DMS 273 treated with DMSO at 0.1 percent for 48 hours (cell line): ENCODE results near the gene CENPK.
A peak's percentile ranks its signal among the peaks of the same experiment; 100 is the strongest.
"Not testable (repeated sequence)": the region's sequence is repeated elsewhere in the genome, so short reads cannot be mapped to it uniquely, and the experiment has no call there.

ENCODE experiments used
- DNase-seq: peaks from one replicate; lab custom pipeline; 2025; lab: John Stamatoyannopoulos, UW

CENPK gene

DNA sequence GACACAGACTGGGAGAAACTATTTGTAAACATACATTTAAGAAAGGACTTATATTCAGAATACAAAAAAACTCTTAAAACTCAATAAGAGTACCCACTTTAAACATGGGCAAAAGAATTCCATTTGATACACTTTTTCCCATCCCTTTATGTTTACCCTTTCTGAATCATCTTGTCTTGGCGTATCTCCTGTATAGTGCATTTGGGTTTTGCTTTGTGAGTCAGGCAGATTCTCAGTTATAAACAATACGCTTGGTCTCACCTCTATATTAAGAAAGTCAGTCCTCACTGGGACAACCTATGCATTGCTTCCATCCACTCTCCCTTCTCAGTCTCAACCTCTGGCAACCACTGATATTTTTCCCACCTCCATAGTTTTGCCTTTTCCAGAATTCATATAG, 54.0 kb downstream of the CENPK start:
- DNase-seq, result no peak

DNA sequence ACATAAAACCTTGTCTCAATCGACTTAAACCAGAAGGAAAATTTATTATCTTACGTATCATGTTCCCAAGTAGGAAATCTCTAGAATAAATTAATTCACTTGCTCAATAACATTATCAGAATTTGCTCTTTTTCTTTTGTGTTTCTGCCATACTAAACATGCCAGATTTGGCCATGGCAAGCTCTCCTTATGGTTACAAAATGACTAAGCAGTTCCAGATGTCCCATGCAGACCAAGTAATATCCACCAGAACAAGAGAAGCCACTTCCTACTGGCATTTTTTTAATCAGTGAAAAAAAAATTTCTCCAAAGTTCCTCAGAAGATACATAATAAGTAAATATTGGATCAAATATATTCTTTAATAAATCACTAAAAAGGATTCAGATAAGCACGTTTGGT, 56.0 kb downstream of the CENPK start:
- peak; percentile 11 for DNase-seq

DNA sequence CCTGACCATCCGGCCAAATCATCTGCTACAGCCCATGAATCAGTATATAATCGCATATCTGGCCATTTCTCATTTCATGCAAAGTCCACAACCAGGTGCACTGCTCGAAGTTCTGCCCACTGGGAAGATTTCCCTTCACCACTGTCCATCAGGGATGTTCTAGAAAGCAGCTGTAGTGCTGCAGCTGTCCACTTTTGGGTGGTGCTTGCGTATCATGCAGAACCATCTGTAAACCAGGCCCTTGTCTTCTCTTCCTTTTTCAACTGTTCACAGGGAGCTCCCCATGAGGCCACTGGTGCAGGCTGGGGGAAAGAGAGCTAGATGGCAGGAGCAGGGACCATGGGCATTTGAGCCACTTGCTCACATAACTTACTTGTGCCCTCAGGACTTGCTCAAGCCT, 73.8 kb downstream of the CENPK start:
- DNase-seq, result no peak

DNA sequence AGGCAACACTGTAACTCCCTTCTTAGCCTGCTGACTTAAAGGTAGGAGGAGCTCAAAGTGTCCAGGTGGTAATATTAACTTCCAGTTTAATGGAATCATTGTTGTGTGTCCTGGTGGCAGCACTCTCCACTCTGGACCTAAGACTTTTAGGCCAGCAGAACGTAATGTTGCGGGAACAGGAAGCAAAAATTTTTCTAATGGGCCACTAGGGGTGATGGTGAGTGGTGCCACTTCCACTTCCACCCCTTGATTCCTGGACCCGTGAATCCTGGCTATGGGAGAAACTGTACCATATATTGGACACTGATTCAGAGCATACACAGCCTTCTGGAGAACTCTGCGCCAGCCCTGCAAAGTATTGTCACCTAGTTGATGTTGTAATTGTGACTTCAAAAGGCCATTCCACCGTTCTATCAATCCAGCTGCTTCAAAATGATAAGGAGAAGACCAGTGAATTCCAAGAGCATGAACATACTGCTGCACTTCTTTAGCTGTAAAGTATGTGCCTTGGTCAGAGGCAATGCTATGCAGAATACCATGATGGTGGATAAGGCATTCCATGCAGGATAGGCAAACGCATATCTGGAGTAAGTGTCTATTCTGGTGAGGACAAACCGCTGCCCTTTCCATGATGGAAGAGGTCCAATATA, 74.8 kb downstream of the CENPK start:
- not testable (repeated sequence) for DNase-seq

DNA sequence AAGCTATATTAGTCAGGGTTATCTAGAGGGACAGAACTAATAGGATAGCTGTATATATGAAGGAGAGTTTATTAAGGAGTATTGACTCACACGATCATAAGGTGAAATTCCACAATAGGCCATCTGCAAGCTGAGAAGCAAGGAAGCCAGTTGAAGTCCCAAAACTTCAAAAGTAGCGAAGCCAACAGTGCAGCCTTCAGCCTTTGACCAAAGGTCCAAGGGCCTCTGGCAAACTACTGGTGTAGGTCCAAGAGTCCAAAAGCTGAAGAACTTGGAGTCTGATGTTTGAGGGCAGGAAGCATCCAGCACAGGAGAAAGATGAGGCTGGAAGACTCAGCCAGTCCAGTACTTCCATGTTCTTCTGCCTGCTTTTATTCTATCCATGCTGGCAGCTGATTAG, 76.2 kb downstream of the CENPK start:
- not testable (repeated sequence) for DNase-seq

DNA sequence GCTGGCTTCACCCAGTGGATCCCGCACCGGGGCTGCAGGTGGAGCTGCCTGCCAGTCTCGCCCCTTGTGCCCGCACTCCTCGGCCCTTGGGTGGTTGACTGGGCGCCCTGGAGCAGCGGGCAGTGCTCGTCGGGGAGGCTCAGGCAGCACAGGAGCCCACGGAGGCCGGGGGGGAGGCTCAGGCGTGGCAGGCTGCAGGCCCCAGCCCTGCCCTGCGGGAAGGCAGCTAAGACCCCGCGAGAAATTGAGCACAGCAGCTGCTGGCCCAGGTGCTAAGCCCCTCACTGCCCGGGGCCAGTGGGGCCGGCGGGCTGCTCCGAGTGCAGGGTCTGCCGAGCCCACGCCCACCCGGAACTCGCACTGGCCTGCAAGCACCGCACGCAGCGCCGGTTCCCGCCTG, 77.6 kb downstream of the CENPK start:
- no peak for DNase-seq

DNA sequence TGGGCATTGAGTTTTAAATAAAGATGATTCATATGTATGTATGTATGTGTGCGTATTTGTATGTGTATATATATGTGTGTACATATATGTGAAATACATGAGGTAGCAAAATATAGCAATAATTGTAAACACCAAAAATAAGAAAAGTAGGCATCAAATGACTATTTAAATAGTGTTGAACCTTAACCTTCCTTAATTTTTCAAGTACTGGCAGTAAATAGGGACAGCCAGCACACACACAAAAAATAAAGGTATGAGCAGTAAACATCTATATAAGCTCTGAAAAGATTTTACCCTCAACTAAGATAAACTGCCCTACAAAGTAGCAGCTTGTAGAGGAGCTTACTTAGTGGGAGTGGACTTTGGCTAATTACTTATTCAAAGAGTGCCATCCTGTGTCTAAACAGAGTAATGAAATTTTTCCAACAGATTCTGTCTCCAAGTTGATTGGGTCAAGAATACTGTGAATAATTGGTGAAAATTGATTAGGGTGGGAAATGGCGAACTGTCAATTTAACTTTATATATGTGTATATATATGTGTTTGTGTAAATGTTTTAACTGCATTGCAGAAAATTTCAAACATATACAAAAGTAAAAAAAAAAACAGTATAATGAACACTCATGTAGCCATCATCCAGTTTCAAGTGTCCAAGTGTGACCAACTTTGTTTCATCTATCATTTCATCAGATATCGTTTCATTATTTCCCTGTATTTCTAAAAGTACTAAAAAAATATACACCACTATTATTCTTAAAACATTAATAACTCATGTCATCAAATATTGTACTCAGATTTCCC, 79.2 kb downstream of the CENPK start:
- DNase-seq, result peak; percentile 59

DNA sequence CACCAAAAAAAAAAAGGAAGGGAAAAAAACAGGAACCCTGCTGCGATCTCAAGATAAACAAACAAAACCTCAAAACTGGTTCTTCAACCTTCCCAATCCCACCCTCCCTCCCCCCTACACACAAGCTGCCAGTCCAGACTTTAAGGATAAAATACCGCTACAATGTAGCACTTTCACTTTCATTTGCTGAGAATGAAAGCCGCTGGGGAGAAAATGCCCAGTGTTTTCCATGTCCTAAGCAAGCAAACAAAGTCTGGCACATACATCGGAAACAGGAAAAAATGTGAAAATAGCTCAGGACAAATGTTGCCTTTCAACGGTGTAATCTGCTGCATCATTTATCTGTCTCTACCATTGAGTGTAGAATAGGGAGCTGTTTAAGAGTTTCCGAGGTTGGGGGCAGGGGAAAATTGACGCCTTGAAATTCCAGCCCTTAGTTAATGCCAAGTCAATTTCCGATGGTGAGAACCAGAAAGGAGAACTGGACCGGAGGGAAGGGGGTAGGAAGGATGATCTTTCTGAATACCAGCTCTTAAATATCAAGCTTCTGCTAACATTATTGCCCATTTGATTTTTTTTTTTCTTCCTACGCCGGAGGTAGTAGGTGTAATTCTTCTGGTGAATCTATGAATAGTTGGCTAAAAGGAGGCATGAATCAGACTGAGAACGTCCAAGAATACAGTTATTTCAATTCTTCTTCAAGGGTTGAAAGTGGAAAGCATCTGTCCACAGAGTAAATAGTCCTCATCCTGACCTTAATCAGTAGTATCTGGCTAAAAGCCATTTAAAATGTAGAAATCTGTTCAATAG, 80.0 kb downstream of the CENPK start:
- DNase-seq, result peak; percentile 49

DNA sequence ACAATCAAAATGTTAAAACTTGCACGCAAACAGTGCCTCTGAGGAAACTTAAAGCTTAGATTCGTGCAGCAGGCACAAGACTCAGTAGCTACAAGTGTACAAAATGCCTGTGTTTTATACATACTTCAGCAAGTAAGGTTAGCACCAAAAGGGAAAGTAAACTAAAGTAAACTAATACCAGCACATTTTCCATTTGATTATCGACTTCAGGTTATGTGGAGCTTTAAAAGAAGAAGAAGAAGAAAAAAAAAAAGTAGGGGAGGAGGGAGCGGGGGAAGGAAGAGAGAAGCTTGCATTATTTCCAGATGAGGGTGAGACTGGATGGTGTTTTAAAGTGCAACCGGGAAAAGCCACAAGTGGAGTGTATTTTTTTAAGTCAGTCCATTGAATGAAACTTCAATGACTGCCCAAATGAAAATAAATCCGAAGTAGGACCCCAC, 80.7 kb downstream of the CENPK start:
- DNase-seq, result no peak

DNA sequence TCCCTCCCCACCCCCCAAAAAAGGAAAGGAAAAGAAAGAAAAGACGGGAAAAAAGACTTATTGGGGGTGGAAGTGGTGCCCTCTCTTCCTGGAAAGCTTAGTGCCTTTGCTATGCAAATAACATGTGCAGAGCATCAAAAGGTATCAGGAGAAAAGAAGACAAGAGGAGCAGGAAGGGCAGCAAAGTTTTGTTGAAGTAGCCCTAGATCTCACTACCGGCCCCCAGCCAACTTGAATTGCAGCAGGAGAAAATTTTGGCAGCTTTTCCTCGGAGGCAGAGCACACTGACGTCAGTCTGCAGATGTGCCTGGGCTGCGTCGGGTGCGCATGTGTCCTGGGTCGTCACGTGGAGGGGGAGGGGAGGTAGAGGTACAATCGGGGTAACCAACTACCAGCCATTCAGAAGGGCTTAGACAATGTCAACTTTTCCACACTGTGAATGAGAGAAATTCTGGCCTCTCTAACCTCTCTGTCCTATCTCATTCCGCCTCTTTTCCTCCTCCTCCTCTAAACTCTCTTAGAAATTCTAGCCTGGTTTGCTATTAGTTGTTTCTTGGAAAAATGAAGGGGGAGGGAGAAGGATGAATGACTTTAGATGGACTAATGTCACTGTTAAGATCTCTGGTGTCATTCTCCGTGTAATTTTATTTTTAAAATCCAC, 81.2 kb downstream of the CENPK start, which contains the start of gene ADAMTS6:
Gene ADAMTS6 (minus strand): TSS at position 286 of the 661 bp plus-strand sequence. CDS start 8,247 bp downstream, outside the sequence.
- DNase-seq, result peak; percentile 89

DNA sequence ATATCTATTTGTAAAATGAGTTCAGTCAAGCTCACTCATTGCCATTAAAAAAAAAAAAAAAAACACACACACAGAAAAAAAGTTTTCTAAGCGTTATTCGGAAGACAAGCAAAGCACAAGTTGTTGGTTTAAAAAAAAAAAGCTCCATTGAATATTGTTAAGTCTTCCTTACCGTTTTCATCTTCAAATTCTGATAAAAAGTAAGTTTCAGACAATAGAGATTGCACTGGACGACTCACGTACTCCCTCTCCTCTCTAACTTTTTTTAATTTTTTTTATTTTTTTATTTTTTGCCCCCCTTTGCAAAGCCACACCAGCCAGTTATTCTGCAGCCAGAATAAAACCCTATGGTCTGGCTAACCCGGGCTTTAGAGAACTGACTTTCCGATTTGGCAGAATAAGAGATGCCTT, 81.8 kb downstream of the CENPK start:
- no peak for DNase-seq

DNA sequence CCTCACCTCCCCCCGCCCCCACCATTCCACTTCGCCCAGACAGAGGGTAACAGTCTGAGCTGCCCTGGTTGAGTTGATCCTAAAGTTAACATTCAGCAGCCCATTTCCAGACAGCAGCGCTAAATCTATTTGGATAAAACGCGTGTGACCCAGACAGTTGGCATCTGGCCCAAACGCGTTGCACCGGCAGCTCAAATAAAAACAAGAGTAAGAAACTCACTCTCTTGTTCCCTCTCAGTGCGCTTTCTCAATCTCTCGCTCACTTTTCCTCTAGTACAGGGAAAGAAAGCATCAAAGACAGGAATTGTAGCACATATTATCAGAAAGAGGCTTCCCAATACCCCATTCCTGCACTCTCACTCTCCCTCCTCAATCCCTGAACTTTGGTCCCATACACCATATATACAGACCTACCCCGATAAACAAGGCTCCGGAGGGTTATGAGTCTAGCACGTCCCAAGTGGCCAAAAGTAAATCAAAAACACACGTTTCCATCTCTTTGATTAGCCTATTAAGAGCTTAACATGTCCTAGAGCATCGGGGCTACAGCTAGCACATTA, 82.6 kb downstream of the CENPK start:
- peak; percentile 55 for DNase-seq

DNA sequence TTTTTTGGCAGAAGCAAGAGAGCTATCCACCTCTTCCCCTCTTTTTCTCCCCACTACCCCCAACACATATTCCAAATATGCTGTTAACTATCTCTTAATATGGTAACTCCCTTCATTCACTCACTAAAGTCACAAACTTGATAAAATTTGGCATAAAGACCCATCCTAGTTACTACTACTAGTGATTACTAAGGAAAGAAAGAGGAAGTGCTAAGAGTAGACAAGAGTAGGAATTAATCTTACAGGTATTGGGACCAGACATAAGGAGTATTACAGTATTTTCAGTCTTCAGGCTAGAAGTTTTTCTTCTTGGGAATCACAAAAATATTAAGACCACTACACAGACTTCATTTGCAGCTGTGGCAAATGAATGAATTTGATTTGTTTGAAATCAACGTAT, 83.4 kb downstream of the CENPK start:
- DNase-seq, result no peak

DNA sequence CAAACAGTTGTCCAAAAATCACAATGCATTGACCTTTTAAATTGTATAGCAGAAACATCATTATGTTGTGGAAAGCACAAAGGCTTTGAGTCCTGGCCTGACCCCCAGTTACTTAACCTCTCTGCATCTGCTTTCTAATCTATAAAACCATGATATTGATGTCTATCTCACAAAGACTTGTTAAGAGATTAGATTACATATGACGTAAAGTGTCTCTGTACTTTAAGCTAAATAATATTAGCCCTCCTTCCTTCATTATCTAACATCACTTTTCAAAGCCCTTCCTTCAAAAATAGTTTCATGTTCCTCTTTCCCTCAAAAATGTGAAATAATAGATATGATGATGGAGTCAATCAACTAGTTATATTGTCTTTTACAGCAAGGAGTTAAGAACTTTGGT, 84.6 kb downstream of the CENPK start:
- DNase-seq, result no peak

DNA sequence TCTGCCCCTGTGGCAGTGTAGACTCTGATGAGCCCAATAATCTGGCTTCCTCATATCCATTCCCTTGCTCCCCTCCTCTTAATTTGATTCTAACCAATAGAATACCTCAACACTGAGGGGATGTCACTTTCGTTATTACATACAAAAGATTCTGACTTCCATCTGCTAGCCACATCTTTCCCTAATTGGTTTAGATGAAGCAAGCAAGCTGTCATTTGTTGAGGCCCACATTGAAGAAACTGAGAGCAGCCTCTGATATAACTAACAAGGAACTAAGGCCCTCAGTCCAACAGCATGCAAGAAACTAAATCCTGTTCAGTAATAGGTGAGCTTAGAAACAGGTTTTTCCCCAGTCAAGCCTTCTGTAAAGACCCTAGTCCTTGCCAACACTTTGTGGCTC, 87.1 kb downstream of the CENPK start:
- DNase-seq, result no peak

DNA sequence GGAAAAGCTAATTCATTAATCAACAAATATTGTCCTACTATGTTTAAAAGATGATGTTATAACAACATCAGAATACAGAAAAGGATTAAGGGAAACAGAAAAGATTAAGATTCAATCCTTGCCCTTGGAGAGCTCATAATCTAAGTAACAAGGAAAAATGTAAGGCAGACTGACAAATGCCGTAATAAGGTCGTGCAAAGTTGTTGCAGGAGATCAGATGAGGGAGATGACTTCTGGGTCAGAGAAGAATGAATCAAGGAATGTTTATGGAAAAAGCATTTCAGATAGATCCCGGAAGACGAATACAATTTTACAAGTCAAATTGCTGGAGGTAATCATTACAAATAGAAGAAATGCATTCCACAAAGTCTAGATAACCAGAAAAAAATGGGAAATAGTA, 87.6 kb downstream of the CENPK start:
- no peak for DNase-seq

DNA sequence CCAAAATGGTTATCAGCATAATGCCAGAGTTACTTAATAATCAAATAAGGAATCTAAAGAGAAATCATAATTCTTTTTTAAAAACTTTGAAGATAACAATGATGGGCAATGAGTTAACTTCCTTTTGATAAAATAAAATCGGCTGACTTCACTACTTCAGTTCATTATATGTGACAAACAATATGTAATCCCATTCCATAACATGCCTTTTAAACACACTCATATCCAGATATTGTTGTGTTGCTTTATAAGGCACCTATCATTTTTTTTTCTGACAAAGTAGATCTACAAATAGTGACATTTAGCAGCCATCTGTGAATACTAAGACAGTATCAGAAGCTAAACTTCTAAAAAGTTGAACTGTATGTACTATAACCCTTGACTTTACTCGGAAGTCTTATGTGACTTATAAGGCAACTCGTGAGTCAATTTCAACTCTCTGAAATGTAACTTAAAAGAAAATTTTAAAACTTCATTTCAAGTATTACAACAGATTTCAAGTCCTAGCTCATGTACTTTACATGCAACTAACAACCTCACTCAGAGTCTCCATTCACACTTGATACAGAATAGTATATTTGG, 88.7 kb downstream of the CENPK start:
- no peak for DNase-seq

DNA sequence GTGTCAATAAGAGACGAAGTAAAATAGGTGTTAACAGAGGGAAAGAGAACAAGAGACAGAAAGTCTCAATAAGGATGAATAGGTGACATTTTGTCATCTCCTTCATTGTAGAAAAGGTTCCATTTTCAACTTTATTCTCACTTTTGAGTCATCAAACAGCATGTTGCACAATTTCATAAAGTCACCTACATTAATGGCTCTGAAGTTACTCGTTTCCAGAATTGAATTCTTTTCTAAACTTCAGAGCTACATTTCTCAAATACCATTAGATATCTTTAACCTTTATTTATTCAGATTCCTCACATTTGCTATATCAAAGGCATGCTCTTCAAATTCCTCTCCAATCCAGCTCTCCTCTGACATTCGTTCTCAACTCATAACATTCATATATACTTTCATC, 94.3 kb downstream of the CENPK start:
- DNase-seq, result no peak
